Activated naive CD8-positive, alpha-beta T cell treated with anti-CD3 and anti-CD28 coated beads, Interleukin-2, amount 50 U/mL, for 24 hours (primary cell): ENCODE measurements around the gene SEMA3A.
"Not testable (repeated sequence)": the region's sequence is repeated elsewhere in the genome, so short reads cannot be mapped to it uniquely, and the experiment has no call there.

ENCODE experiments used
- ATAC-seq: fragments of 150-1000 bp; cut with Tn5 transposase; one replicate; pipeline ENCODE4 v1.10.0; 2021
- DNase-seq: peaks from one replicate; pipeline ENCODE4 v3.0.0; 2021
- H3K27ac Mint-ChIP-seq: one replicate; pipeline ENCODE4 v1.8.0; 2021; ENCODE audit warnings: mild to moderate bottlenecking, mixed read lengths
- H3K27me3 Mint-ChIP-seq: one replicate; pipeline ENCODE4 v1.8.0; 2021; ENCODE audit warnings: mixed read lengths
- H3K36me3 Mint-ChIP-seq: one replicate; pipeline ENCODE4 v1.8.0; 2021; ENCODE audit warnings: low read depth, mixed read lengths
- H3K4me1 Mint-ChIP-seq: one replicate; pipeline ENCODE4 v1.8.0; 2021; ENCODE audit warnings: mixed read lengths
- H3K4me3 Mint-ChIP-seq: one replicate; pipeline ENCODE4 v1.8.0; 2021; ENCODE audit warnings: mild to moderate bottlenecking, moderate library complexity, mixed read lengths
- H3K9me3 Mint-ChIP-seq: one replicate; pipeline ENCODE4 v1.8.0; 2021; ENCODE audit warnings: mixed read lengths

The SEMA3A gene

DNA sequence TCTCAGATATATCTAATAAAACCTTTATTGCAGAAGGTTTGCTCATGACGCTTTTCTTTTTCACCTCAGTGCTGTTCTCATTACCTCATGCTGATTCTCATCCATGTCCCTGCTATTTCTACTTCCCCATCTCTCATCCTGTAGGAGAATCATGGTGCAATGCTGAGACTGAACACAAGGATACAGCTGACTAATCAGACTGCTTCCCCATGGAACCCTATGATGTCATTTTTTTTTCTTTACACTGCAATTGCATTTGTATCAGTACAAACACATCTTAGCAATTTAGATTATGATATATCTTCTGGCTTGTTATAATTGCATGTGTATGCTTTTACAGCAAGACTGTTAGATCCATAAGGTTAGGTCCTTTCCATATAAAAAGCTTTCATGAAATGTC is 93.7 kb downstream of the SEMA3A start:
- no peaks in the 10 kb centered on the region for H3K9me3 Mint-ChIP-seq
- ATAC-seq (no peak), DNase-seq (no peak)
- no peaks in the 10 kb centered on the region for H3K36me3 Mint-ChIP-seq
- H3K4me3 Mint-ChIP-seq: no peak overlapping the region
- no peaks in the 10 kb centered on the region for H3K4me1 Mint-ChIP-seq
- no peak overlapping the region for H3K27ac Mint-ChIP-seq
- no peaks in the 10 kb centered on the region for H3K27me3 Mint-ChIP-seq

DNA sequence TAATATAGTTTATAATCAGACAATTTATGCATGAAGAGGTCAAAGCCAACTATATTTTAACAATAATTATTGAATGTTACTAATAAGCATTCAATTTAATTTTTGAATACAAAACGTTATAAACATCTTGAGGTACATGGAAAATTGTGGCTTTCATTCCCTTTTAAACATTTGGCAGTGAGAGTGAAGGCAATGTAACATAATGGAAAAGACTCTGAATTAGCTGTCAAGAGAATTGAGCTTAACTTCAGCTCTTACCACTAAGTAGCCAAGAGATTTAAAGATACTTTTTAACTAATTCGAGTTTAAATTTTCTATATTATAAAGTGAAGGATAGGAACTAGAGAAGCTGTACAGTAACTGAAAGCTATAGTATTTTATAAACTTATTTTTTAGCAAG is 98.6 kb downstream of the SEMA3A start:
- H3K27me3 Mint-ChIP-seq: no peaks in the 10 kb centered on the region
- ATAC-seq: no peak
- no peak overlapping the region for H3K27ac Mint-ChIP-seq
- DNase-seq: no peak
- H3K4me3 Mint-ChIP-seq: no peak overlapping the region
- H3K4me1 Mint-ChIP-seq: peaks cover 23% of the 10 kb centered on the region
- H3K36me3 Mint-ChIP-seq: no peaks in the 10 kb centered on the region
- H3K9me3 Mint-ChIP-seq: peaks cover 6% of the 10 kb centered on the region

DNA sequence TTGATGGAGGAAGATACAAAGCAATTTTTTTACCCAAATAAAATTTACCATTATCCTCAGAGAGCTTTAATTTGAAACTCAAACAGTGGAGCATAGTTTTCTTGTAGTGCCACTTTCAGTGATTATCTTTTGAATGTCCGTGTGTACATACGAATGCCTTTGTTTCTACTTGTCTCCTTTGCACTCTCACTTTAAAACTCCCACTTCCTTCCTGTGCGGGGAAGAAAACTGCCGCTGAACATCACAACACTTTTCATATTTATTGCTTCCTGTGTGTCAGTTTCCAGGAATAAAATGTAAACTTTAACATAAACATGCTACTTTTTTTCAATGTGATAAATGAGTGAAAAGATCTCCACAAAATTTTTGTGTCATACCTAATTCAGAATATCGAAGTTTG is 102.4 kb downstream of the SEMA3A start:
- ATAC-seq: no peak
- H3K27ac Mint-ChIP-seq: peak overlapping the region; percentile 67
- H3K4me1 Mint-ChIP-seq: peaks cover 32% of the 10 kb centered on the region
- DNase-seq: no peak
- H3K4me3 Mint-ChIP-seq: peak overlapping the region; percentile 69
- no peaks in the 10 kb centered on the region for H3K27me3 Mint-ChIP-seq
- no peaks in the 10 kb centered on the region for H3K36me3 Mint-ChIP-seq
- H3K9me3 Mint-ChIP-seq: peaks cover 6% of the 10 kb centered on the region

DNA sequence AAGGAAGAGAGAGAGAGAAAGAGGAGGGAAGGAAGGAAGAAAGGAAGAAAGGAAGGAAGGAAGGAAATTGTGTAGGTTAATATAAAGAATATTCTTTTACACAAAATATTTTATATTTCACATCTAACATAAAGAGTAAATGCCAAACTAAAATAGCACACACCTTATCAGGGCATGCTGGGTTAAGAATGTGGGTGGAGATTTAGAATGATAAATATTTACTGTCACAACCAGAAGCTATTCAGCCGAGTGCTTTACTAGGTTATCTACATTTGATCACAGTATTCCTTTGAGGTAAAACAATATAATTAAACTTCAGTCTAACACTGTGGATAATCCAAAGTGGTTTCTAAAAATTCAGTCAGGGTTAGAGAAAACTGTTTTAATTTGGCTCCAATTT is 103.3 kb downstream of the SEMA3A start:
- H3K9me3 Mint-ChIP-seq: peaks cover 6% of the 10 kb centered on the region
- DNase-seq (no peak), ATAC-seq (no peak)
- no peaks in the 10 kb centered on the region for H3K27me3 Mint-ChIP-seq
- H3K36me3 Mint-ChIP-seq: no peaks in the 10 kb centered on the region
- no peak overlapping the region for H3K4me3 Mint-ChIP-seq
- H3K27ac Mint-ChIP-seq: no peak overlapping the region
- H3K4me1 Mint-ChIP-seq: peaks cover 32% of the 10 kb centered on the region

DNA sequence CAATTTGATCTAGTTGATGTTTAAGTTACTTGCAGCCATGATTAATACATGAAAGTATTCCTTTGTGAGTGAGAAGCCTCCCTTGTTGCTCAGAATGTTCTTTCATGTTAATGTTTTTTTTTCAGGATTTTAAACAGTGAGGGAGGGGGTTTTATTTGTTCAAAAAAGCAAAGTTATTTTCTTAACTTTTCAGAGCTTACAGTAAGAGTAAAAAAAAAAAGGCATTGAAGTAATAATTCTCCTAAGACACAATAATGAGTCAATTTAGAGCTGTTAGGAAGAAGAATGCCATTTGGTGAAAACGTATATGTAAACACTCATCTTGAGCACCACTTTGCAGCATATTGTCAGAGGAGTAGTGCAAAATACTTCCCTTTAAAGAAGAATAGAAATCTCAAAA is 105.8 kb downstream of the SEMA3A start:
- H3K9me3 Mint-ChIP-seq: peaks cover 6% of the 10 kb centered on the region
- no peaks in the 10 kb centered on the region for H3K36me3 Mint-ChIP-seq
- H3K4me3 Mint-ChIP-seq: no peak overlapping the region
- no peak overlapping the region for H3K27ac Mint-ChIP-seq
- ATAC-seq (no peak), DNase-seq (no peak)
- no peaks in the 10 kb centered on the region for H3K27me3 Mint-ChIP-seq
- peaks cover 25% of the 10 kb centered on the region for H3K4me1 Mint-ChIP-seq

DNA sequence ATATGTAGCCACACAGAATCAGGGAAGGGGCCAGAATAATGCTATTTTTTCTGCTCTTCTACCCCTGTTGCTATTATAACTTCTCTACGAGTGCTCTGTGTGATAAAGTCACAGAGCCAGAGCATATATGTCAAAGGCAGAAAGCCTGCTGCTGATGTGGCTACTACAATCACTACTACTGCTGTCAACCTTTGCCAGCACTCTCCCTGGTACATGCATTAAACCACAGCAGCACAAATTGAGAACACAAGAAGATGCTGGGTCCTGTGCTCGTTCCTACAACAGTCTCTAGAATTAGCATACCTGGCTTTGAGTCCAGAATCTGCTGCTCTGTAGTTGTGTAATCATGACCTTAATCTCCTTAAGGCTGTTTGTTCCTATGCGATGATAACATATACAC is 108.6 kb downstream of the SEMA3A start:
- Mint-ChIP-seq H3K36me3 (no peaks in the 10 kb centered on the region), H3K27me3 (no peaks in the 10 kb centered on the region), H3K4me1 (peaks cover 15% of the 10 kb centered on the region), H3K9me3 (no peaks in the 10 kb centered on the region), H3K4me3 (no peak overlapping the region), H3K27ac (no peak overlapping the region)
- ATAC-seq: no peak
- no peak for DNase-seq

DNA sequence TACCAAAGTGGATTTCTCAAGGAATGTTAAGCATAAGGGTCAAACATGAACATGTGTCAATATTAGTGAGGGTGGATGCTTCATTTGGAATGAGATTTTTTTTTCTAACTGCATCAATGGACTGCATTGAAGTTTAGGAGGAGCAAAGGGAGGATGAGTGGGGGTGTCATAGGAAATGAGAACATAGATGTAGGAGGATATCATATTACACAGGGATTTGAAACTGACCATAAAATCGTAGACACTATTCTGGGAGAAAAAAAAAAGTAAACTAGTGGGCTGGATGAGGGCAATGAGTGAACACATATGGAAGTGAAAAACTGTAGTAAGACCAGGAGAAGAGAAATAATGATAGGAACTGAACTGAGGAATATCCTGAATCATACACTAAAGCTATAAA is 109.4 kb downstream of the SEMA3A start:
- Mint-ChIP-seq H3K36me3 (no peaks in the 10 kb centered on the region), H3K4me1 (peaks cover 9% of the 10 kb centered on the region), H3K9me3 (no peaks in the 10 kb centered on the region), H3K4me3 (no peak overlapping the region), H3K27ac (no peak overlapping the region), H3K27me3 (no peaks in the 10 kb centered on the region)
- DNase-seq (no peak), ATAC-seq (no peak)

DNA sequence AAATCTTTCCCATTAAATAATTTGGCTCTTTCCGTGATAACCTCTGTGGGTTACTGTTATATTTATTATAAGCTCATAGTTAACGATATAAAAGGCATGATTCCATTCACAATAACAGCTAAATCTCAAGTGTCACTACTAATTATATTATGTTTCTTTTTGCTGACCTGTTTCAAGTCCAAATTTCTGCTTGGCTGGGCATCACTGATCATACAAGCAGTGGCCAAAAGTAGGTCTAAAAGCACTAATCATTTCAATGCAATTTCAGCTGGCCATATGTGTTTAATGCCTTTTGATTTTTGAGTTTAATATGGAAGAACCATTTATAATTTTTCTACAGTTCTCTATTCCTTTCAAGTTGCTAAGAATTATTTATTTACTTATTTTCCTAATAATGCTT is 110.7 kb downstream of the SEMA3A start:
- ATAC-seq: no peak
- Mint-ChIP-seq H3K4me3 (no peak overlapping the region), H3K4me1 (peaks cover 5% of the 10 kb centered on the region), H3K9me3 (no peaks in the 10 kb centered on the region), H3K36me3 (no peaks in the 10 kb centered on the region), H3K27me3 (no peaks in the 10 kb centered on the region), H3K27ac (no peak overlapping the region)
- no peak for DNase-seq

DNA sequence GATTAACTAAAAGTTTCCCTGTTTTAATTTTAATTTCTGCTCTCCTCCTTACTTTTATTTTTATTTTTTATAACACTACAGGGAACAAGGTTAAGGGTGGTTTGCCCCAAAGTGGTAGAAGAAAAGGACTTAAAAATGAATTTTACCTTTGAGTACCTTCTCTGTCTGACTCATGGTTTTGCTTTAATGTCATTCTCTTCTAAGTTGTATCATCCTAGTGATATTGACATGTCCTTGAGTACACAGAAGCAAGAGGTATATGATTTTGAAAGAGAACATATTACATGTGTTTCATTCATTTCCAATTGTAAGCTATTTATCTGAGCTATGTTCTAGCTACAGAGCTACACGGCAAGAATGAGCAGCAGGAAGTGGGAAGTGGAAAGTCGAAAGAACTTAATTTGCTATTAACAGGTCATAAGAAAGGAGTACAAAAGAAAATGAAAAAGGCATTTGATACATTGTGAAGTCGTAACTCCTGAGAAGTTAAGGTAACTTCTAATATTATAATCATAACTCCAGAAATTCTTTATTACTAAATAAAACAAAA is 112.5 kb downstream of the SEMA3A start:
- DNase-seq (no peak), ATAC-seq (no peak)
- Mint-ChIP-seq H3K4me3 (no peak overlapping the region), H3K27me3 (no peaks in the 10 kb centered on the region), H3K27ac (no peak overlapping the region), H3K9me3 (no peaks in the 10 kb centered on the region), H3K36me3 (no peaks in the 10 kb centered on the region), H3K4me1 (peaks cover 5% of the 10 kb centered on the region)

DNA sequence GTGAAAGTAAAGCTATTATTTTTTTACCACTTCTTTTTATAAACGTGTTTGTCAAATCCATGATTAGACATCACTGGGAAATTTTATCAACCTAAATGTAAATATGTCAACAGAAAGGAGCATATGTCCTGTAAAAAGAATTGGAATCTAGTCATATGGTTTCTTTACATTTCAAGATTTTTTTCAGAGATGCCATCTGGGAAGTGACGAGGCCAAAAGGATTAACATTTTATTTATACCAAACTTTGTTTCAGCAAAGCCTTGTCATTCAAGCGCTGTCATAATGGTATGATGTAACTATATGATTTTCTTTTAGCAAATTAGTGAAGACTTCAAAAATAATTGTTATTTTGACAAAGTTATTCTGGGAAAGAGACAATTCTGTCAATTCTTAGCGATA is 117.3 kb downstream of the SEMA3A start:
- H3K9me3 Mint-ChIP-seq: no peaks in the 10 kb centered on the region
- DNase-seq (no peak), ATAC-seq (no peak)
- H3K27ac Mint-ChIP-seq: no peak overlapping the region
- no peak overlapping the region for H3K4me3 Mint-ChIP-seq
- H3K4me1 Mint-ChIP-seq: peaks cover 8% of the 10 kb centered on the region
- no peaks in the 10 kb centered on the region for H3K27me3 Mint-ChIP-seq
- no peaks in the 10 kb centered on the region for H3K36me3 Mint-ChIP-seq

DNA sequence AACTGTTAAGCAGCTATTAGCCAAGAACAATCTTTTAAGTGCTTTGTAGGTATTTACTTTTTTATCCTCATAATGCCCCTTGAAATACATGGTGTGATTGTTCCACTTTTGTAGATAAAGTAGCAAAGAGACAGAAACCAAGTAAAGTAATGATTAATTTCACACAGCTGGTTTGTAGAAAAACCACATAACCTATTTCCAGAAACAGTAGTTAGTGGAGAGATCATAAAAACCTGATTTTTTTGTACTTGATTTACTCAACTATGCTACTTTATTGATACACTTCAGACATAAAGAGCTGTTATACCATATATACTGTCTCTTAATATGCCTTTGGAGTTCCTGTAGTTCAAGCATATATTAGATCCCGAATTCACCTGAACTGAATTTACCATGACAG is 118.4 kb downstream of the SEMA3A start:
- H3K9me3 Mint-ChIP-seq: no peaks in the 10 kb centered on the region
- no peak for ATAC-seq
- peaks cover 3% of the 10 kb centered on the region for H3K4me1 Mint-ChIP-seq
- H3K36me3 Mint-ChIP-seq: no peaks in the 10 kb centered on the region
- H3K4me3 Mint-ChIP-seq: no peak overlapping the region
- no peaks in the 10 kb centered on the region for H3K27me3 Mint-ChIP-seq
- no peak for DNase-seq
- H3K27ac Mint-ChIP-seq: no peak overlapping the region

DNA sequence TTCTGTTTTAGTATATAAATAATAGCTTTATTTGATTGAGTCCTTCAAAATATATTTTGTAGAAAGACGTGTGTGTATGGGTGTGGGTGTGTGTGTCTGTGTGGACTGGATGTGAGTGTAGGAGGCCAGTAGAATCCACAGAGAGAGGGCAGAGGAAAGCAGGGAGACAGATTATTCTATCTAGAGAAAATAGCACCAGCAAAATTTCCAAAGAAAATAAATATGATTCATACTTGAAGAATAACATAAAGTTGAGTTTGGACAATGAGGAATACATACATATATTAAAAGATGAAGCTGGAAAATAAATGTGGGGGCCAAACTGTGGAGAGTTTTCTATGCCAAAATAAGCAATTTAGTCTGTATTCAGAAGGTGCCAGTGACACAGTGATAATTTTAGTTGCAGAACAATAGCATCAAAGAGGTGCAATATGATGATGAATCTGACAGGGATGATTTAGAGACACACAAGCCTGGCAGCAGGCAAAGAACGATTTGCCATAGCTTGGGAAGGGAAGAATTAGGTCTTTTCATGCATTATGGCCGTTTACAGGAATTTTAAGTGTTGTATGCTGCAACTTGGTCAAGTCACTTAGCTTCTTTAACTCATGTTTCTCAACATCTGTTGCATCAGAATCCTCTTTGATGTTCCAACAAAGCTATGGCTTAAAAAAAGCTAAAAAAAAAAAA is 121.3 kb downstream of the SEMA3A start:
- ATAC-seq (no peak), DNase-seq (no peak)
- Mint-ChIP-seq H3K36me3 (no peaks in the 10 kb centered on the region), H3K27ac (no peak overlapping the region), H3K4me1 (peaks cover 3% of the 10 kb centered on the region), H3K9me3 (no peaks in the 10 kb centered on the region), H3K4me3 (no peak overlapping the region), H3K27me3 (no peaks in the 10 kb centered on the region)

DNA sequence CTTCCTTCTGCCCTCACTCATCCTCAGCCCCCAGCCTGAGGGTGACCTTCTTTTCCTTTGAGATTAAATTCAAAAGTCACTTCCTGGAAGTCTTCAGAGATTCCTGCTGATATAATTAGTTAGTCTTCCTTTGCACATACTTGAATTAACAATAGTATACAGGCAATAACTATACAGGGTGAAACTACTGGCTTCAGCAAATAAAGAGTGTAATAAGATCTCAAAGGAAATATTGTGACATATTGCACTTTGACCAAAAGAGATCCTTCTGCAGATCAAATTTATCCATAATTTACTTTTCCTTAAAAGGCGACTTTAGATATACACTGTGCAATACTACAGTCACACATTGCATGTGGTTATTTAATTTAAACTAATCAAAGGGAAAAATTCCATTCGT is 123.8 kb downstream of the SEMA3A start:
- Mint-ChIP-seq H3K9me3 (no peaks in the 10 kb centered on the region), H3K4me1 (no peaks in the 10 kb centered on the region), H3K27me3 (no peaks in the 10 kb centered on the region), H3K27ac (no peak overlapping the region), H3K4me3 (no peak overlapping the region), H3K36me3 (no peaks in the 10 kb centered on the region)
- ATAC-seq: no peak
- DNase-seq: no peak

DNA sequence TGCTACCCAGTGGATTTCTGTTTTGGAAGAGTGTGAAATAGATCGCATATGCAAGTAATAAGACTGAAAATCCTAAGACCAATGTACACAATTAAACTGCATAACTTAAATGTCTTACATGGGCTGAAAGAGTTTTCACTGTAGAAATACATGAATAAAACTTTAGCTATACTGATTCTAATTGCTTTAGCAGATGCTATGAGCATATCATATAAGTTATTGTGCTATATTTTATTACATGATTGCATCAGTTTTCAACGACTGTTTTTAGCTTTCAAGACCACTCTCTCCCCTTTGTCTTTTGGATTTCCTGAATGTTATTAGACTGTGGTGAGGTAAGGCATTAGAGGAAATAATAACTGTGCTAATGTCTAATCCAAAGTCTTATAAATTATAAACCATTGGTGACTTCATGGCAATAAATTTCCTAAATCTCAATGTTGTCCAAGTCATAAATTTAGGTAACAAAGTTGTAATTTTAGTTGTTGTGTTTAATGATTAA is 124.5 kb downstream of the SEMA3A start:
- Mint-ChIP-seq H3K27me3 (no peaks in the 10 kb centered on the region), H3K27ac (no peak overlapping the region), H3K4me1 (no peaks in the 10 kb centered on the region), H3K36me3 (no peaks in the 10 kb centered on the region), H3K9me3 (no peaks in the 10 kb centered on the region), H3K4me3 (no peak overlapping the region)
- DNase-seq (no peak), ATAC-seq (no peak)

DNA sequence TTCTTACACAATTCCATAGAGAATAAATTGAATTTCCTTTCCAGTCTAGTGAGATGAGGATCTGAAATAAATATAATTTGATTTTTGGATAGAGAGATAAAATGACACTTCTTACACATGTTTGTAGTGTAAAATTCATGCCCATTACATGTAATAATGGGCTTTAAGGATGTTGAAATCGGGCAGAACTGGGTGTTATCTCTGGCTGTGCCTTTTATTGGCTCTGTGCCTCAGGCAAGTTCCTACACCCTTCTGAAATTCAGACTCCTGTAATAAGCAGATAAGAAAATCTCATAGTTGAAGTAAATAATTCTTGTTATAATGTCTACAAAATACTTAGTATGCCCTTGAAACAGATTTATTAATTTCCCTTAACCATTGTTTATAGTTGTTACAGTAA is 125.6 kb downstream of the SEMA3A start:
- no peak for ATAC-seq
- no peaks in the 10 kb centered on the region for H3K27me3 Mint-ChIP-seq
- H3K36me3 Mint-ChIP-seq: no peaks in the 10 kb centered on the region
- no peak for DNase-seq
- H3K4me1 Mint-ChIP-seq: no peaks in the 10 kb centered on the region
- H3K4me3 Mint-ChIP-seq: no peak overlapping the region
- H3K27ac Mint-ChIP-seq: no peak overlapping the region
- H3K9me3 Mint-ChIP-seq: no peaks in the 10 kb centered on the region

DNA sequence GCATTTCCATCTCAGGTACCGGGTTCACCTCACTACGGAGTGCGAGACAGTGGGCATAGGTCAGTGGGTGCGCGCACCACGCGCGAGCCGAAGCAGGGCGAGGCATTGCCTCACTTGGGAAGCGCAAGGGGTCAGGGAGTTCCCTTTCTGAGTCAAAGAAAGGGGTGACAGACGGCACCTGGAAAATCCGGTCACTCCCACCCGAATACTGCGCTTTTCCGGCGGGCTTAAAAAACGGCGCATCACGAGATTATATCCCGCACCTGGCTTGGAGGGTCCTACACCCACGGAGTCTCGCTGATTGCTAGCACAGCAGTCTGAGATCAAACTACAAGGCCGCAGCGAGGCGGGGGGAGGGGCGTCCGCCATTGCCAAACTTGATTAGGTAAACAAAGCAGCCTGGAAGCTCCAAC is 132.1 kb downstream of the SEMA3A start:
- ATAC-seq, H3K36me3 Mint-ChIP-seq, DNase-seq, H3K4me3 Mint-ChIP-seq, H3K27ac Mint-ChIP-seq, H3K27me3 Mint-ChIP-seq, H3K9me3 Mint-ChIP-seq, H3K4me1 Mint-ChIP-seq: not testable (repeated sequence)
